Temporal lobe (tissue), 1 donor: ENCODE data around the gene GDF7. TPM values are rescaled to one million over a fixed set of nuclear protein-coding genes. Genes with fewer than 3 reads are reported as not detected.

ENCODE experiments used
- total RNA-seq: library from RNA; depleted of rRNA; stranded (reverse); fragments of >200 nt; gene quantifications from one replicate; pipeline ENCODE4 v1.2.3, GENCODE V29; 2014

GDF7 gene
- total RNA-seq, 1 donor from 2014 or later = under 0.01 TPM

Other genes starting within 250 kb of the GDF7 start
- gene RHOB, start 220.1 kb upstream of the GDF7 start, total RNA-seq = 165 TPM
- 6.9 TPM for gene HS1BP3, start 16.0 kb upstream of the GDF7 start, total RNA-seq
- gene LDAH, start 156.0 kb downstream of the GDF7 start, total RNA-seq = 17.5 TPM